ENCODE measurements around the gene AMPD3. TPM values are rescaled to one million over a fixed set of nuclear protein-coding genes. Genes with fewer than 3 reads are reported as not detected.

Gene AMPD3
- total and polyA plus RNA-seq, 2 of the 13 experiments (the other 11 are each of a cell fraction or from before 2014, with no cell fraction given), result 0.33 to 2.3 TPM

GRCh38 chr11:10540915-10541560 is 86.0 kb downstream of the AMPD3 start, which contains the start of gene RNF141 (continued):
- TF ChIP-seq TSC22D2 (CRISPR knock-in tag; IDR thresholded peaks at IDR 0.05; ENCODE audit: borderline replicate concordance) (0 out of 2 replicates have a peak, but pooled peaks have one; percentile 69), ZNF773 (CRISPR knock-in tag; IDR thresholded peaks at IDR 0.05; ENCODE audit: borderline replicate concordance) (no peak), ATRX (CRISPR knock-in tag; IDR thresholded peaks at IDR 0.05; ENCODE audit: borderline replicate concordance) (no peak), PAF1 (CRISPR knock-in tag; IDR thresholded peaks at IDR 0.05) (no peak), ZNF205 (CRISPR knock-in tag; IDR thresholded peaks at IDR 0.05) (0 out of 2 replicates have a peak, but pooled peaks have one; percentile 35), ZNF552 (CRISPR knock-in tag; IDR thresholded peaks at IDR 0.05; ENCODE audit: borderline replicate concordance) (no peak), ZBTB1 (CRISPR knock-in tag; IDR thresholded peaks at IDR 0.05; ENCODE audit: borderline replicate concordance) (no peak), POLR2A (IDR thresholded peaks at IDR 0.05; ENCODE audit: insufficient read depth in 1 of 2, low read depth in 2 of 2, low read length in 2 of 2) (peak; percentile 94 to 98), KDM5B (CRISPR knock-in tag; IDR thresholded peaks at IDR 0.05; ENCODE audit: borderline replicate concordance) (peak; percentile 93), ZNF142 (CRISPR knock-in tag; IDR thresholded peaks at IDR 0.05) (peak; percentile 81), KMT2B (CRISPR knock-in tag; IDR thresholded peaks at IDR 0.05) (peak; percentile 96), MBNL3 (CRISPR knock-in tag; conservative IDR thresholded peaks at IDR 0.05) (no peak), ZNF891 (CRISPR knock-in tag; IDR thresholded peaks at IDR 0.05) (0 out of 2 replicates have a peak, but pooled peaks have one; percentile 30), MAX (IDR thresholded peaks at IDR 0.05) (peak; percentile 54; the same call in 1 of the 2 replicates), IKZF5 (CRISPR knock-in tag; IDR thresholded peaks at IDR 0.05) (peak; percentile 85), SMYD3 (CRISPR knock-in tag; IDR thresholded peaks at IDR 0.05) (no peak), PRPF4 (IDR thresholded peaks at IDR 0.05; ENCODE audit: low read depth, low read length, poor library complexity, severe bottlenecking) (no peak), POGZ (CRISPR knock-in tag; IDR thresholded peaks at IDR 0.05) (peak; percentile 98), ZNF446 (CRISPR knock-in tag; IDR thresholded peaks at IDR 0.05) (no peak), AHR (CRISPR knock-in tag; IDR thresholded peaks at IDR 0.05) (no peak), KDM3A (CRISPR knock-in tag; IDR thresholded peaks at IDR 0.05; ENCODE audit: low read depth) (peak; percentile 79), RBAK (CRISPR knock-in tag; IDR thresholded peaks at IDR 0.05) (no peak), ZSCAN22 (CRISPR knock-in tag; IDR thresholded peaks at IDR 0.05) (no peak), AGO1 (IDR thresholded peaks at IDR 0.05; ENCODE audit: low read depth, low read length, poor library complexity, severe bottlenecking) (peak; percentile 31), ZSCAN21 (CRISPR knock-in tag; IDR thresholded peaks at IDR 0.05; ENCODE audit: borderline replicate concordance) (peak; percentile 71)

Data from HepG2 (cell line).